Measurements from ENCODE around the gene FUCA2. TPM values are rescaled to one million over a fixed set of nuclear protein-coding genes. Genes with fewer than 3 reads are reported as not detected.

The FUCA2 gene, protein sequence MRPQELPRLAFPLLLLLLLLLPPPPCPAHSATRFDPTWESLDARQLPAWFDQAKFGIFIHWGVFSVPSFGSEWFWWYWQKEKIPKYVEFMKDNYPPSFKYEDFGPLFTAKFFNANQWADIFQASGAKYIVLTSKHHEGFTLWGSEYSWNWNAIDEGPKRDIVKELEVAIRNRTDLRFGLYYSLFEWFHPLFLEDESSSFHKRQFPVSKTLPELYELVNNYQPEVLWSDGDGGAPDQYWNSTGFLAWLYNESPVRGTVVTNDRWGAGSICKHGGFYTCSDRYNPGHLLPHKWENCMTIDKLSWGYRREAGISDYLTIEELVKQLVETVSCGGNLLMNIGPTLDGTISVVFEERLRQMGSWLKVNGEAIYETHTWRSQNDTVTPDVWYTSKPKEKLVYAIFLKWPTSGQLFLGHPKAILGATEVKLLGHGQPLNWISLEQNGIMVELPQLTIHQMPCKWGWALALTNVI
- 18.5 TPM for total RNA-seq (ENCODE audit: insufficient read depth, low replicate concordance)

DNA sequence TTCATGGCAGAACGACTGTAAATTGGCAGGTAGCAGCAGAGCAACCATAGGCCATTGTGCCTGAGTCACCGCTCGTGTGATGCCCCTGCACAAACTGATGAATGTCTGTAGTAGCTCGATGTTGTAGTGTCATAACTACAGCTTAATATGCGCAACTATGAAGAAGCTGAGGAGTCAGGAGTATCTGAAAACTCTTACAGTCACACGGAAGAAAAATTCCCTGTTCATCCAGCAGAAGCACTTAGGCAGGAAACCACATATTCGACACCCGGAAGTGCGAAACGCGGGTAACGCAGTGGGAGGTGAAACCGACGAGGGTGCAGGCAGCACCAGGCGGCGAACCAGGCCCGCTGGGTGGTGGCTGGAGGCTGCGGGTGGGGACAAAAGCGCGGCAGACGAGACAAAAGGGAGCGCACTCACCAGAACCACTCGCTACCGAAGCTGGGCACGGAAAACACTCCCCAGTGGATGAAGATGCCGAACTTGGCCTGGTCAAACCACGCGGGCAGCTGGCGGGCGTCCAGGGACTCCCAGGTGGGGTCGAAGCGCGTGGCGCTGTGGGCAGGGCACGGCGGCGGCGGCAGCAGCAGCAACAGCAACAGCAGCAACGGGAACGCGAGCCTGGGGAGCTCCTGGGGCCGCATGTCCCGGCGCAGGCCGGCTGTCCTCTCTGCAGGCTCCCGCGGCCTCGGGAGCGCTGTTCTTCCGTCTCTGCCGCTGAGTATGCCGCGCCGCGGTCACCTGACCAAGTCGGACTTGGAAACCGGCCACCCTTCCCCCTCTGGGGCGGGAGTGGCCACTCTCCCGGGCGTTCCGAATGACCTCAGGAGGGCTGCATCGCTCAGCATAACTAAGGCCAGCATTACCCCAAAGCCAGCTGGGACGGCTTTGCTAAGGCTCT, at the start of gene FUCA2:
FUCA2 (minus strand) TSS at position 730 of the 901 bp plus-strand sequence; CDS start at position 644, 86 bp downstream.
- DNase-seq (ENCODE audit: low spot score) = peak; percentile 95

DNA sequence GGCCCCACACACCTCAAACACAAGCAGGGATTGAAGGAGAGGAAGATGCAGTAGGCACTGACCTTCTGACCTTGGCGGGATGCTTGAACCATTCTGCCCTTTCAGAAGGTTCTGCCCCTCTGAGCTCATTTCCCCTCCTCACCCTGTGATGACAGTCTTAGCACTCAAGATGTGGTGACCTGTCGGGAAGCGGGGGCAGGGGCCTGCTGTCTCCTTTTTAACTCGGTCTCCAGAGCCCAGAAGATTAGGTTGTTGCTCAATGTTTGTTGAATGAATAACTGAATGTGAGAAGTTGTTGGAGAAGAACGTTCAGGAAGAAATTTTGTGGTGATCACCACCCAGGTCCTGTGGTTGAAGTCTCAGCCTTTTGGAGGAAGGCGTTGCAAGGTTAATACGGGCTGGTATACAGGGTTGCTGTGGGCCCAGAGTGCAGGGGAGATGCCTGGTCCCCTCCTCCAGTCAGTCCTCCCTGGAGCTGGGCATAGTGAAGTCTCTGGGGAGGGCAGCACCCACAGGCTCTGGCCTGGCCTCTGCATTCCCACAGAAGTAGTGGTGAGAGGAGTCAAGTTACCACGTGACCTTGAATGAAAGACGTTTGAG, 49.7 kb upstream of the FUCA2 start:
- no peak for DNase-seq (ENCODE audit: low spot score)

DNA sequence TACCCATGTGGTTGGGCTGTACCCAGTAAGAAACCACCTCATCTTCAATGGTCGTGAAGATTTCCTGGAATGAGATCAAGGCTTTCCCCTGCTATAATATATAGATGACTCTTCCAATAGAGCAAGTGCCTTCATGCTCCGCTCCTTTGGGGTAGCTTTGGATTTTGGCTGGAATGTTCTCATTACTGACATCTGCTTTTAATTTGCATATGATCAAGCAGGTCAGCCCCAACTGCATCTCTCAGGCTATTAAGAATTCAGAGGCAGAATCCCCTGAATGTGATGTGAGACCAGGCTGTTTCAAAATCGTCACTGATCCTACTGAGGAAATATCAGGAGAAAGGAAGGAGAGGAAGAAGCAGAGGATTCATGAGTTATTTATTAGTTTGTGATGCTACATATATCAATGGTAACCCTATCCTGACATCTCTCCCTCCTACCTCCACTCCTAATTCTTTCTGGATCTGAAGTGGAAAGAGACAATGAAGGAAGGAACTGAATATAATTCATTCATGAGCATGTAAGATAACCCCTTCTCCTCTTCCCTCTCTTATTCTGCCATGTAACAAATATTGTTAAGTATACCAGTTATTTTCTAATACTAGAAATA, 47.6 kb upstream of the FUCA2 start:
- DNase-seq (ENCODE audit: low spot score) = no peak

DNA sequence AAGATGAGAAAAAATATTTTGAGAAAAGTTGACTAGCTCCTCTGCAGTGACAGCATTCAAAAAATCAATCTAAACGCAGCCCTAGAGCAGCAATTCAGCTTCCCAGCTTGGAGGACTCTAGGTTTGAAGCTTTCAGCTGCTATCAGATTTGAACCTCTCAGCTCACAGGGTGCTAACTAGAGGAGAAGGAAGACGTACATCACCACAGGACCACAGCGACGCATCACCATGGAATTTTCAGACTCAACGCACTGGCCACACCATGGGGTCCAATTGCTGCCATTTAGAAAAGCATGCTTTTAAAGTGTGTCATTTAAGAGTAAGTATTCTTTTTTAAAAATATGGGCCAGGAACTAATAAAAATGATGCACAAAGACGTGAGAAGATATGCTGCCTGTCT, 45.0 kb upstream of the FUCA2 start:
- DNase-seq (ENCODE audit: low spot score) = no peak

DNA sequence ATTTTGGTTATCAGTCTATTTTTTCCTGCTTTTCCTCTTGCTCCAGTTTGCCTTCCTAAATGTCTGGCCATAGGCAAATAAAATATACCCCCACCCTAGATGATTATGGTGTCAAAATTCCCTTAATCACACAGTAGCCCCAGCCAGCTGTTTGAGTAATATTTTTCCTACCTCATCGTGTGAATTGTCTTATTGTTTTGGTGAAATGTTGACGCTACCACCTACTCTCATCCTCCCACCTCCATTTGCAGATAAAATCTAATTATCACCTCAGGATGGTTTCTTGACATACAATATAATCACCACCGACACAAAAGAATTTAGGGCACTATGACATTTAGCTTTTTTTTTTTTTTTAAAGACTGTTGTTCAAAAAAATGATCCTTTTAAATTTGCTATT, 44.1 kb upstream of the FUCA2 start:
- no peak for DNase-seq (ENCODE audit: low spot score)

DNA sequence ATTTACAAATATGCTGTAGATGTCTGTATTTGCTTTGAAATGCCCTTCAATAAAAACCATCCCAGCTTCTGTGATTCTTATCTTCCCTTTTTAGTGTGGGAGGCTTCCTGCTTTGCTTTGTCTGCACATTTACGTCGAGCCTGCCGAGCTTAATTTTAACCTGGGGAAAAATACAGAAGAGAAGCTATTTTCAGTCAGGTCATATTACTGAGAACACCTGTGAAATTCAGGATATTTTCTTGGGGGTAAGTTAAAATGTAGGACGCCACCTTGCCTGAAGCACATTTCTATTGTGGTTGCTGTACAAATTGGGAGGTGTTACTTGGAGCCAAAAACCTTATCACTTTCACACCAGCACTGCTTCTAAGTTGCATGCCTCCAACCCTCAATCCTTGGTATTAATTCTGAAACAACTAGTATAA, 43.6 kb upstream of the FUCA2 start:
- DNase-seq (ENCODE audit: low spot score) = no peak

DNA sequence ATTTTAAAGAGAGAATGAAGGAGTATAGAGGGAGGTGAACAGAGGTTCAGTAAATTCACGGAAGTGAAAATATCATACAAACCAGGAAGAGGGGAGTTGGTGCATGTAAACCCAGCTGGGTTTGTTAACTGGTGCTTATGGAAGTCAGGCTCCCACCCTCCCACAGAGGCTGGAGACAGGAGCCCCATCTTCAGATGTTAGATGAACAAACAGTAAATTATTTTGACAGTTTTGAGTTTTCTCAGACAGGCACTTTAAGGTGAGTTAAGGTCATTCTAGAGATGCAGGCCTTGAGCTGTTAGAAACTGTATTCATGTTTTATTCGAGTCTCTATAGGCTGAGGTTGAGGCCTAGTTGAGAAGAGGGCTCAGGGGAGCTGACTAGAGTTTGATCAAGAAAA, 41.8 kb upstream of the FUCA2 start:
- no peak for DNase-seq (ENCODE audit: low spot score)

DNA sequence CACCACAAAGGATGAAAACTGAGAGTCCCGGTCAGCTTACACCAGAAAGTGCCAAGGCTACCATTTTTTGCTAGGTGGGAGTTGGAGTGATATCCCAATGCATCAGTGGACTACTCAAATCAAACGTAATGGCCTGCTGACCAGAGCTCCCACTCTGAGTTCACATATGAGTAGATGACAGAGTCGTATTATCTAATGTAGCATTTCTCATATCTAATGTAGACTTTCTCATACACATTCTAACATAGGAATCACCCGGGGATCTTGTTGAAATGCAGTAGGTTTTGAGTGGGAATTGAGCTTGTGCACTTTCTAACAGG, 38.4 kb upstream of the FUCA2 start:
- no peak for DNase-seq (ENCODE audit: low spot score)

DNA sequence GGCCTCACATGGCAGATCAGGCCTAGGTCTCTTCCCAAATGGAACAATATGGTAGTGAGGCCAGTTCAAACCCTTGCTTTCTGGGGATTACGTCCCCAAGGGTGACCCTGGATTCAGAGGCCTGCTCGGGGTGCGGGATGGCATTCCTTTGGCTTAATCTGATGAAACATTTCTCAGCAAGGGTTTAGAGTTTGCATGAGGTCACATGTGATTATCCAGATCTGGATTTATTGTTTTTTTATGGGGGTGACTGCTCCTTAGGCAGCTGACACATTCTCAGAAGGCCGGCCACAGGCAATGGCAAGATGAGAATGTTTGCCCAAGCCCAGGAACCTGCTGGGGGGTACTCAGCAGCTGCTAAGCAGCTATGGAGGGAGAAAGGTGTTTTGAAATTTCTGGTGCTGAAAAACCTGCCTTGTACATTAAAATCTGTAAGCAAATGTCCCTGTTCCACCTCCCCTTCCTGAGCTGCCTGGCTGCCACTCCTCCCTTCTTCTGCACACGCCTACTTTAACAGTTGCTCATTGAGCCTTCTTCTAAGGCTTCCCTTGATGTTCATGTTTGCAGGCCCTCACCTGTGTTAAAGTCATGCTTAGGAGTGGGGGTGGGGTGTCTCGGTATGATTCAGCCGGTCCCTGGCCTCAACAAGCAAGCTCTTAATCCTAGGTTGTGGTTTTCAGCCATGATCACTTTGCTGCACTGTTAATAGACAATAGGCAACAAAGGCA, 37.9 kb upstream of the FUCA2 start:
- no peak for DNase-seq (ENCODE audit: low spot score)

DNA sequence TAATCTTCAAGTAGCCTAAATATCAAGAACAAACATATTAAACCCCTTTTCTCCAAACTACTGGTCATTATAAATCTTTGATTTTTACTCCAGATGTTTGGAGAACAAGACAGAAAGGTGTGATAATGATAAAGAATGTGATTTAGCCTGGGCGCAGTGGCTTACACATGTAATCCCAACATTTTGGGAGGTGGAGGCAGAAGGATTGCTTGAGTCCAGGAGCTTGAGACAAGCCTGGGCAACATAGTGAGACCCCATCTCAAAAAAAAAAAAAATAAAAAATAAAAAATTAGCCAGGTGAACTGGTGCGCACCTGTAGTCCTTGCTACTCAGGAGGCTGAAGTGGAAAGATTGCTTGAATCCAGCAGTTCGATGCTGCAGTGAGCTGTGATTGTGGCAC, 35.1 kb upstream of the FUCA2 start:
- DNase-seq (ENCODE audit: low spot score) = no peak

DNA sequence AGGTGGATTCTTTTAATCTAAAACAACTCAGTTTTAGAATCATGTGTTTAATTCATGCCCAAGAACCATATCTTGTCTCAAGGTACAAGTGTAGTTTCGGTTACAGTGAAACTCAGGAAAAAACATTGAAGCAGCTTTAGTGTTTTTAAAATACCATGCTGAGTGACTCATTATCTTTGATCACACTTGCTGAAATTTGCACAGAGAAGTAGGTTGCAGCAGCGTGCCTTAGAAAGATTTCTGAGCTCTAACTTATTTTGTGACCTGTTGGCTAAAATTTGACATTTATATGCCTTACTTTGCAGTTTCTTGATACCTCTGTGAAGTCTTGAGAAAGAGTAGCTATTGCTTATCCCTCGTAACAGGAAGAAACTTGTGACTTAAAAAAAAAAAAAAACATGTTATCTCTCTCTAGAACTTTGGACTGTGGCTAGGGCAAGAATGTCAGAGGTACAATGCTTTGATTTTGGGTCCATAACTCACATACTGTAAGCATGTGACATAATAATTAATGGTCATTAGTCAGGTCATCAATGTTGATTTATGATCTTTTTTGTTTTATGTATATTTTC, 34.5 kb upstream of the FUCA2 start:
- no peak for DNase-seq (ENCODE audit: low spot score)

DNA sequence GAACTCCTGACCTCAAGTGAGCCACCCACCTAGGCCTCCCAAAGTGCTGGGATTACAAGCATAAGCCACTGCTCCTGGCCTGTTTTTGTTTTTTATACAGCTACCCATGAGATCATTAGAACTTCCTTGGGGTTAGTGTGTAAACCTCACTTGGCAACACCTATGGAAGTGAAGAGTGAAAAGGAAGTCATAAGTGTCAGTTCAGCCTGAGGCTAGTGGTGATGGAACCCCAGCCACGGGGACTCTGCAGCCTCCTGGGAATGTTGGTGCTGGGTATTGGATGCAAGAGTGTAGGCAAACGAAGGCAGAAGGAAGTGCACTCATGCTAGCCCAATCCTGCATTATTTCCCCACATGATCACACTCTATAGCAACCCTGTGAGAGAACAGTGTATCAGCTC, 33.6 kb upstream of the FUCA2 start:
- no peak for DNase-seq (ENCODE audit: low spot score)

DNA sequence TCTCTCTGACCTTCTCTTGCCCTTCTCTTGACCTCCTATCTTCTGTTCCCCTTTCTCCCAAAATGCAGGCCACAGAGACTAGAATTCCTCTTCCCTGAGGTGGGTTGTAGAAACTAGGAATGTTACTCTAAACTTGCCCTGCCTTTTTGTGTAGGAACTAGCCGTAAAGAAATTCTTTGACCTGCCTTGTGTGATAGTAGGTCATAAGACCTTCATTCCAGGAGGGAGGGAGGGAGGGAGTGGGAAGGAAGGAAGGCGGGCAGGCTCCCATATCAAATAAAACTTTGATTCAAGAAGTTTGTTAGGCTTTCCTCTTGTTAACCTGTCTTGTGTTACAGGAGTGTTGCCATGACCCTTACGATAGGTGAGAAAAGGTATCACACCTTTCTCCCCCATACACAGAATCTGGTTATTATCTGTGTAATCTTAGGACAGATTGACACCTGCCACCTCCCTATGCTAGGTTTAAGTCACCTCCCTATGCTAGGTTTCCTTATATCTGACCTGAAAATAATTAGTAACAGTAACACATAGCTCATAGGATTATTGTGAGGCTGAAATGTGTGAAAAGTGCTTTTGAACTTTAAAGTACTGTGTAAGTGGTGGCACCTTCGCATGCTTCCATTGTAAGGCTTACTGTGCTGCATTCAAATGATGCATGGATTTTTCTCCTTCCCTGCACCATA, 32.6 kb upstream of the FUCA2 start:
- no peak for DNase-seq (ENCODE audit: low spot score)

DNA sequence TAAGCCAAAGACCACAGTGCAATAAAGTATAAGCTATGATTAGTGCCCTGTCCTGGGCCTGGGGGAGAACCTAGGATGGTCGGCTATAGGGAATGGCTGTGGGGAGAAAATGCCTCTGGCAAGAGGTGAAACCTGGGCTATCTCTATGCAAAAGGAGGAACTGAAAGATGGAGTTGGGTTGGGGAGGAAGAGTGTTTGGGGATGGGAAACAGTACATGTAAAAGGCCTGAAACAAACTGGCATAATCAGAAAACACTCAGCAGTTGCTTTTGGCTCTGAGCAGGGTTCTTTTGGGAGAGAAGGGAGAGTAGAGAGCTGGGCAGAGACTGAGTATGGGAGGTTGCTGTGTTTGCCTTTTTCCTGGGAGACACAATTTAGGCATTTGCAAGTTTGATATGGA, 31.9 kb upstream of the FUCA2 start:
- DNase-seq (ENCODE audit: low spot score) = no peak

DNA sequence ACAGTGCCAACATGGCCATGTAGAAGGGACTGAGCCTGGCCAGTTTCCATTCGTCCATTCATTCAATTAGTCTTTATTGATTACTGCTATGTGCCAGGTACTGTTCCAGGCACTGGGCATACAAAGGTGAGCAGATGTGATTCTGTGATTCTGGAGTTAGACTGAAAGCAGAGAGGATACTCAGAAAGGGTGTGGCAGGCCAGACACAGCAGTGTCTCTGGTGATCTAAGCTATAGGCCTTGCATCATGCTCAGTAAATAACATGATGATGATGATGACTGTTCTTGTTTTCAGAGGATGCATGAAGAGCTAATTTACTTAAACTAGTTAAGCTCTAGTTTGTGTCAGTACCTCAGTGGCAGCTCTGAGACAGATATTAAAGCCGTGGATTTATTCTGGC, 31.4 kb upstream of the FUCA2 start:
- no peak for DNase-seq (ENCODE audit: low spot score)

DNA sequence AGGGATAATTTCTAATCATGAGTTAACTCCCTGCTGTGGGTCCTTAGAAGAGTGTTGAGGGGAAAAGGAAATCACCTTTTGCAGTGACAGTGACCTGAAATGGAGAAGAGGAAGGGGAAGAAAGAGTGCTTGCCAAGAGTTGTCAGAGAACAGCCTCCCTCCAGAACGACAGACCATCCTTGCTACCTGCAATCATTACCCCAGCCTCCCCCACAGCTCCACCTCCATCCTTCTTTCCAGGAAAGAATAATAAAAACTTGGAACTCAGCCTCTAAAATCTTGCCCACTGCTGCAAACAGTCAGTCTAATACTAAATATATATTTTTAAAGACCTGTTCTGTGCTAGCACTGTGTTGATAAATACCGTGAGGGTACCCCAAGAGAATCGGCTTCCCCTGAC, 28.7 kb upstream of the FUCA2 start:
- DNase-seq (ENCODE audit: low spot score) = no peak

DNA sequence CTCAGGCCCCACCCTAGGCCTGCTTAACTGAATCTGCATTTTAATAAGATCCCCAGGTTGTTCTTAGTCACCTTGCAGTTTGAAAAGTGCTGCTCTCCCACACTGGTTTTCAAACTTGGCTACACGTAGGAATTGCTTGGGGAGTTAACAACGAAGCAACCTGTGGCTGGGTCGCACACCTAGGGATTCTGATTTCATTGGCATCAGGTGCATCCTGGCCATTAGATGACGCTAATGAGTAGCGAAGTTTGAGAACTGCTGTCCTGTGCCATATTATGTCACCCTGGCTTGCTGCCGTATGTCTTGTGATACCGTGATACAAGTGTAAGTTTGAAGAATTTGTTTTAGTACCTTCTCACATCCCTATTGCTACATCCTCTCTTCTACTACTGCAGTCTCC, 28.2 kb upstream of the FUCA2 start:
- DNase-seq (ENCODE audit: low spot score) = no peak

DNA sequence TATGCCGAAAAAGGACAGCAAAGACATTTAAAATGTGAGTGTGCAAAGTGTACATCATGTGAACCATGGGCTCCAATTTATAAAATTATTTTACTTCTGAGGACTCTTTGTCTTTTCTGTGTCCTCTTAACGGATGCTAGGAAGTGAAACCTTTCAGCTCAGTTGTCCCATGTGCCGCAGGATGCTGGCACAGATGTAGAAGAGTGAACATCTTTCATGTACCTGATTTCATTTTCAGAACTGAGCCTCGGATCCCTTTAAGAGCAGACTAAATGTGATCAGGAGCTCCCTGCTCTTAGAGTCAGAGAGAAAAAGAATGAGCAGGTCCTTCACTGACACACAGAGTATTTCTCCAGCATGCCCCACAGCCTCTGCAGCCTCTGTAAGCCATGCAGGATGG, 27.6 kb upstream of the FUCA2 start:
- DNase-seq (ENCODE audit: low spot score) = no peak

DNA sequence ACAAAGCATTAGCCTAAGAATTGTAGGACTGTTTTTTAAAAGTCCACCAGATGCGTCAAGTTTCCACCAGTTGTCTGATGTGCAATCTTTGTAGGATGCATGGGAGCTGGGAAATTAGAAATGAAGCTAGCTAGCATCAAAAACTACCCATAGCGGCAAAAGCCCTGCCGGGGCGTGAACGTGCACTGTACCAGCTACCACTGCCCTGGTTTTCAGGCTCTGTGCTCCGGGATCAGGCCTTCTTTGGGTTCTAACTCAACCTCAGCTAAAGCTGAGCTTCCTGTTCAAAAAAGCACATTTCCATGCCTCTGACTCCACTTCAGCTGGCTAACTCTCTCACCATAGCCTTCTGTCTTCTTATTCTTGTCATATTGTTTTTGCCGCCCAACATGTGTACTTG, 26.9 kb upstream of the FUCA2 start:
- no peak for DNase-seq (ENCODE audit: low spot score)

All from umbilical cord (tissue), 2 donors.